ENCODE data around the gene AADAT.
"Not testable (repeated sequence)": the region's sequence is repeated elsewhere in the genome, so short reads cannot be mapped to it uniquely, and the experiment has no call there.

AADAT gene

GRCh38 chr4:170089668-170090351 lies at the start of gene AADAT:
AADAT (minus strand) TSS chr4:170089956; CDS start chr4:170089690, 266 bp downstream.
- DNase-seq (ENCODE audit: low read depth), result no peak

GRCh38 chr4:170138580-170139194 lies 48.9 kb upstream of the AADAT start:
- peak; percentile 45 for DNase-seq (ENCODE audit: low read depth)

DNA sequence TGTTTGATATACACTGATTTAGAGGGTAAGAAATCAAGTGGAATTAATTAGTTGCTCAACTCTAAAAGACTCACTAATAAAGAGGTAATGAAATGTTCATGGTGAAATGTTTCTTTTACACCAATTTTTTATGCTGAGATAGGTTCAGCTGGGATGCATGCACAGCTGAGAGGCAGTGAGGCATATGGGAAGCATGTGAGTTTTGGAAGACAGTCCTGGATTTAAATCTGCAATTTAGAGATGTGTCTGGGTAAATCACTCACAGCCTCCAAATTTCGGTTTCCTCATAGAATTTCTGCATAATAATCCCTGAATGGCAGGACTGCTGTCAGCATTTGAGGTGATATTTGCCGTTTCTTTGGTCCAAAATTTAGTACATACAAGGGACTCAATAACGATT lies 48.2 kb upstream of the AADAT start:
- DNase-seq (ENCODE audit: low read depth), result no peak

- DNase-seq (ENCODE audit: low read depth), result no peak
Observed at GRCh38 chr4:170137466-170137865, 47.7 kb upstream of the AADAT start.

DNA sequence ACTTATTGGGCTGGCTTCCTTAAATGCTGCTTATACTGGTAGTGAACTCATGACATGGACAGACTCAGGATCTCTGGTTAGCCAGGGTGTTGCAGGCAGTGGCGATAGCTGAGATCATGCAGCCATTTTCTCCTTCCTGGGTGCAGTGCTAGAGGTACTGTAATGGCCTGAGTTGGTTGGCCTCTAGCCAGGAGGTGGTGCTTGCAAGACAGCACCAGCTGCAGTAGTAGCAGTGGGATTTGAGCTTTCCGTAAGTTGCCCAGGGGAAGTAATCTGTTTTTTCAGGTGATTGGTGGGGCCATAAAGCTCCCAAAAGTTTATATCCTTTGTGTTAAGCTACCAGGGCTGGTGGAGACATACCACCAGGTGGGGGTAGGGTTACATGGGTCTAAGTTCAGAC lies 45.1 kb upstream of the AADAT start:
- DNase-seq (ENCODE audit: low read depth), result no peak

- DNase-seq (ENCODE audit: low read depth), result no peak
Observed at GRCh38 chr4:170128219-170128804, 38.6 kb upstream of the AADAT start.

- DNase-seq (ENCODE audit: low read depth), result no peak
Observed at GRCh38 chr4:170127758-170128157, 38.0 kb upstream of the AADAT start.

DNA sequence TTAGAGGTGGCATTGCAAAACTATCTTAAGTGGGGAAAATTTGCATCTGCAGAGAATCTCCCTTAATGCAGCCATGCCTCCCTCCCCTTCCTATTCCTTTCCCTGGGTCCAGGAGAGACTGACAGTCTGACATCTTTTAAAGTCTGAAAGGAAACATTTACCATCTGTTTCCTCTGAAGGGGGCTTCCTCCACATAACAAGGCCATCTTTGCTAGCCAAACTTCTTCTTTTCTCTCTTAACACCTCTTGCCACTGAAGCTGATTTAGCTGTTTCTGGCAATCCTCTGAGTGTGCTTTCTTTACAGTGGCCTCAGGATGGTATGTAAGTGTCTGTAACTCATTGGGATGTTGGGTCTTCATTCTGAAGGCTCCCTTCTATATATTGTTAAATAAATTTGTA lies 34.6 kb upstream of the AADAT start:
- no peak for DNase-seq (ENCODE audit: low read depth)

DNA sequence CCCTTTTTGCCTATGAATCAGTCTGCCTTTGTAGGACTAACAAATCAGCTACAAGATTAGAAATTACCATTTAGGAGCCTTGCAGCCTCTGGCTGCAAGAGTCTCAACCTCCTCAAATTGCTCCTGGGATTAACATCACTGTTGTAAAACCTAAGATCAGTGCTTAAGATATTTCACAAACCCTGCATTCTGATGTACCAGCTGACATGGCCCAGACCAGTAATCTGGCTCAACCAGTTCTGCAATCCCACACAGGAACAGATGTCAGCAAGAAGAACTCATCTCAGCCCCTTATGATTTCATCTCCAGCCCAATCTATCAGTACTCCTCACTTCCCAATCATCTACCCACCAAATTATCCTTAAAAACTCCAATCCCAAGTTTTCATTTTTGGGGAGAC lies 32.5 kb upstream of the AADAT start:
- no peak for DNase-seq (ENCODE audit: low read depth)

DNA sequence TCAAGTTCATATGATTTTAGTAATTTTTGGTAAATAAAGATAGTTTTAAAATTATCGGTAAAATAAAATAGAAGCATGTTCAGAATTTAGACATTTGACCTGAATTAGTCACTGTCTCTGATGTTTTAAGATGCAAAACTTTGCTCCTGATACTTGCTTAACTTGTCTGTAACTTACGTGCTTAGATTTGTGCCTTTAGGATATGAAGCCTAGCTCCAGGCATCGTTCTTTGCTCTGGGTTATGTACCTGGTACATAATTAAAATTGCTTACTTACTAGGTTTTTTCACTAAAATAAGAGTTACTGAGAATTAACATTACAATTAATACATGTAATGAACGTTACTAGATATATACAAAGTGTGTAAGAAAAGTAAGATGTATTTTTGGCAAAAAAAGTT lies 24.9 kb upstream of the AADAT start:
- no peak for DNase-seq (ENCODE audit: low read depth)

GRCh38 chr4:170114183-170114582 lies 24.4 kb upstream of the AADAT start:
- DNase-seq (ENCODE audit: low read depth), result not testable (repeated sequence)

GRCh38 chr4:170111546-170111945 lies 21.8 kb upstream of the AADAT start:
- DNase-seq (ENCODE audit: low read depth), result no peak

- no peak for DNase-seq (ENCODE audit: low read depth)
Observed at GRCh38 chr4:170111085-170111484, 21.3 kb upstream of the AADAT start.

DNA sequence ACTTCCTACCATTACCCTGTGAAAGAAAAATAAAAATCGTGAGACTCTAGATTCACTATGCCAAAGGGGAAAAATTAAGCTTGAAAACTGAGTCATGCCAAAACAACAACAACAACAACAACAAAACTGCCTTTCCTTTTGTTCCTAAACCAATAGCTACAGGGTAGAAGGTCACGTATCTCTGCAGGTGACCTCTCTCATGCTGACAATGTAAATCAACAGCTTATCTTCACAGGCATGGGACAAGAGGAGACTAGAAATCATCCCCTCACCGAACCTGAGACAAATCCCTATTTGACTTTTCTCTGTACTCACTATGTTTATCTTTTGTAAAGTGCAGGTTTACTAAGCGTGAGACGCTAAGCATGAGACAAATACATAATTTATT lies 20.5 kb upstream of the AADAT start:
- DNase-seq (ENCODE audit: low read depth), result no peak

DNA sequence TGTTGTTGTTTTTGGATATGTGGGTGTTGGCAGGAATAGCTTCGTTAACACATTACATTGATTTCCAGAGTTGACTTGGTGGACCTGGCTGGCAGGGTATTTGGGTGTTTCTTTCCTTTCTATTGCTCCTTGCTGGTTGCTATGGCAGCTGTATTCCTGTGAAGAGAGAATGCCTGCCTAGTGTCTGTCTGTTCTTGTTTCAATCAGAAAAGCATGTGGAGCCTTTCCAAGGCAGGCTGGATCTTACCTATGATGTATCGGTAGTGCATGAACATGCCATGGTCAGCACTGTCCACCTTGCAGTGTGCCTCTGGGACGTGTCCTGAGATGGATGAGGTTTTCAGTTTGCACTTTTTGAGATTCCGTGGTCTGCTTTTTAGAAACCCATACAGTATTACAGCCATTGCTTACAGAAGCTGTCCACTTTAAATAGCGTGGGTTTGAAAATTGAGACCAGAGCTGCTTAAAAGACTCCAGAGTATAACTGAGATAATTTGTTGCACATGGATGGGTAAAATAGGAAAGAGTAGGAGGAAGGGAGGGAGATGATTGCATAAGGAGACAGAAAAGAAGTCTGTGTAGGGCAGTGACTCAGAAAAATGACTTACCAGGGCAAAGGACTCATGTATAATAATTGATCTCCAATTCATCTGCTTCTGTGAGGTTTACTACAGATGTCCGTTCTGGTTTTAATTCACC lies 20.0 kb upstream of the AADAT start:
- no peak for DNase-seq (ENCODE audit: low read depth)

- DNase-seq (ENCODE audit: low read depth), result no peak
Observed at GRCh38 chr4:170106900-170107299, 17.1 kb upstream of the AADAT start.

GRCh38 chr4:170102426-170102825 lies 12.7 kb upstream of the AADAT start:
- no peak for DNase-seq (ENCODE audit: low read depth)

- not testable (repeated sequence) for DNase-seq (ENCODE audit: low read depth)
Observed at GRCh38 chr4:170098171-170098570, 8.4 kb upstream of the AADAT start.

DNA sequence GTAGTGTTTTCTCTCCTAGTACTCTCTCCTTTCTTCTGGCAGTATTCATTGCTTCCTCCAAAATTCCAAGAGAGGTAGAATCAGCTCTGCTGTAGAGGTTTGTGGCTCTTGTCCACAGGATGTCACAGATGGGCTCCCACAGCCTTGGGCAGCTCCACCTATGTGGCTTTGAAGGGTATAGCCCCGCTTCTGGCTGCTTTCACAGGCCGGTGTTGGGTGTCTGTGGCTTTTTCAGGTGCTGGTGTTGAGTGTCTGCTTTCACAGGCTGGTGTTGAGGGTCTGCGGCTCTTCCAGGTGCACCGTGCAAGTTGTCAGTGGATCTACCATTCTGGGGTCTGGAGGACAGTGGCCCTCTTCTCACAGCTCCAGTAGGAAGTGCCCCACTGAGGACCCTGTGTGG lies 7.9 kb upstream of the AADAT start:
- no peak for DNase-seq (ENCODE audit: low read depth)

GRCh38 chr4:170093973-170094535 lies 4.3 kb upstream of the AADAT start:
- DNase-seq (ENCODE audit: low read depth), result no peak

GRCh38 chr4:170091069-170091696 lies 1.4 kb upstream of the AADAT start:
- no peak for DNase-seq (ENCODE audit: low read depth)

GRCh38 chr4:170090352-170091052 lies 746 bp upstream of the AADAT start:
- DNase-seq (ENCODE audit: low read depth), result no peak
